Measurements from ENCODE around the gene CDHR5.
"Not testable (repeated sequence)": the region's sequence is repeated elsewhere in the genome, so short reads cannot be mapped to it uniquely, and the experiment has no call there.

DNA sequence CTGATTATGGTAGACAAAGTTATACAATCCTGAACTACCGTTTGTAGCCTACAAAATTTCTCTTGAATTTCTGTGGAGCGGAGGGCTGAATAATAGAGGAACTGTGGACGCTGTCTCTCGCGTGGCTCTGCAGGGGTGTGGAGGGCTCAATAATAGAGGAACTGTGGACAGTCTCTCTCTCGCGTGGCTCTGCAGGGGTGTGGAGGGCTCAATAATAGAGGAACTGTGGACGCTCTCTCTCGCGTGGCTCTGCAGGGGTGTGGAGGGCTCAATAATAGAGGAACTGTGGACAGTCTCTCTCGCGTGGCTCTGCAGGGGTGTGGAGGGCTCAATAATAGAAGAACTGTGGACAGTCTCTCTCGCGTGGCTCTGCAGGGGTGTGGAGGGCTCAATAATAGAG, 28.4 kb upstream of the CDHR5 start:
- TF ChIP-seq, protein P1, sequence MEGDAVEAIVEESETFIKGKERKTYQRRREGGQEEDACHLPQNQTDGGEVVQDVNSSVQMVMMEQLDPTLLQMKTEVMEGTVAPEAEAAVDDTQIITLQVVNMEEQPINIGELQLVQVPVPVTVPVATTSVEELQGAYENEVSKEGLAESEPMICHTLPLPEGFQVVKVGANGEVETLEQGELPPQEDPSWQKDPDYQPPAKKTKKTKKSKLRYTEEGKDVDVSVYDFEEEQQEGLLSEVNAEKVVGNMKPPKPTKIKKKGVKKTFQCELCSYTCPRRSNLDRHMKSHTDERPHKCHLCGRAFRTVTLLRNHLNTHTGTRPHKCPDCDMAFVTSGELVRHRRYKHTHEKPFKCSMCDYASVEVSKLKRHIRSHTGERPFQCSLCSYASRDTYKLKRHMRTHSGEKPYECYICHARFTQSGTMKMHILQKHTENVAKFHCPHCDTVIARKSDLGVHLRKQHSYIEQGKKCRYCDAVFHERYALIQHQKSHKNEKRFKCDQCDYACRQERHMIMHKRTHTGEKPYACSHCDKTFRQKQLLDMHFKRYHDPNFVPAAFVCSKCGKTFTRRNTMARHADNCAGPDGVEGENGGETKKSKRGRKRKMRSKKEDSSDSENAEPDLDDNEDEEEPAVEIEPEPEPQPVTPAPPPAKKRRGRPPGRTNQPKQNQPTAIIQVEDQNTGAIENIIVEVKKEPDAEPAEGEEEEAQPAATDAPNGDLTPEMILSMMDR (IDR thresholded peaks at IDR 0.05; ENCODE audit: low read depth, low read length, poor library complexity, severe bottlenecking), result not testable (repeated sequence)
- TF ChIP-seq EZH2phosphoT487 (IDR thresholded peaks at IDR 0.05; ENCODE audit: borderline replicate concordance, low read length), result not testable (repeated sequence)
